CD14-positive monocyte (primary cell): ENCODE measurements around the gene RALGDS. TPM values are rescaled to one million over a fixed set of nuclear protein-coding genes. Genes with fewer than 3 reads are reported as not detected.

Experiments used
- DNase-seq, 3 donors: peaks; one replicate each; pipeline ENCODE4 v3.0.0-alpha.2; 2011 to 2022
- H2AFZ ChIP-seq: 2 replicates; pipeline ENCODE4 v1.6.0; 2012; ENCODE audit warnings: mild to moderate bottlenecking, low read depth, low read length, inconsistent platforms; ENCODE audit not compliant: insufficient read depth, poor library complexity, severe bottlenecking
- H3K27ac ChIP-seq, 2 donors: 1 replicate in 1 of 2; 2 replicates in 1 of 2; pipeline ENCODE4 v1.5.1; 2012 to 2013; ENCODE audit warnings: low read length in 2 of 2, control low read depth in 1 of 2, inconsistent platforms in 1 of 2, low read depth in 1 of 2, mild to moderate bottlenecking in 1 of 2
- H3K27me3 ChIP-seq, 2 donors: one replicate each; pipeline versions ENCODE4 v1.6.0 to v1.6.1; 2011 to 2013; ENCODE audit warnings: low read length in 2 of 2; ENCODE audit not compliant: control insufficient read depth in 2 of 2, insufficient read depth in 2 of 2
- H3K36me3 ChIP-seq, 2 donors: replicated peaks in 1 of 2; 1 replicate in 1 of 2; 2 replicates in 1 of 2; pipeline versions ENCODE4 v1.5.1 to v1.6.1; 2012 to 2013; ENCODE audit warnings: low read length in 2 of 2, control low read depth in 1 of 2, inconsistent platforms in 1 of 2, mild to moderate bottlenecking in 1 of 2; ENCODE audit not compliant: insufficient read depth in 2 of 2, control insufficient read depth in 1 of 2
- H3K4me1 ChIP-seq, 2 donors: 1 replicate in 1 of 2; 2 replicates in 1 of 2; pipeline versions ENCODE4 v1.5.1 to v1.6.1; 2012 to 2013; ENCODE audit warnings: low read length in 2 of 2, control low read depth in 1 of 2, inconsistent platforms in 1 of 2, mild to moderate bottlenecking in 1 of 2, moderate library complexity in 1 of 2; ENCODE audit not compliant: insufficient read depth in 2 of 2, control insufficient read depth in 1 of 2
- H3K4me2 ChIP-seq: replicated peaks from 2 replicates; pipeline ENCODE3; 2012; ENCODE audit warnings: low read length, moderate library complexity, mild to moderate bottlenecking; ENCODE audit not compliant: poor library complexity, severe bottlenecking; ENCODE audit errors: extremely low read depth
- H3K4me3 ChIP-seq, 3 experiments: fragments of 200-600 bp in 1 of 3; sonication (generic) in 1 of 3; replicated peaks in 1 of 3; 1 replicate in 2 of 3; 2 replicates in 1 of 3; pipeline ENCODE4 v1.5.1; 2011 to 2013; ENCODE audit warnings: low read length in 3 of 3, mild to moderate bottlenecking in 3 of 3, control low read depth in 2 of 3, low read depth in 2 of 3, inconsistent platforms in 1 of 3, moderate library complexity in 1 of 3
- H3K79me2 ChIP-seq: 2 replicates; pipeline ENCODE4 v1.6.0; 2012; ENCODE audit warnings: mild to moderate bottlenecking, control low read depth, inconsistent platforms, low read length, moderate library complexity; ENCODE audit not compliant: insufficient read depth
- H3K9ac ChIP-seq: 2 replicates; pipeline ENCODE4 v1.6.0; 2017; ENCODE audit warnings: low read length, mild to moderate bottlenecking; ENCODE audit not compliant: insufficient read depth, poor library complexity, severe bottlenecking
- H3K9me3 ChIP-seq, 2 donors: replicated peaks in 1 of 2; 1 replicate in 1 of 2; 2 replicates in 1 of 2; pipeline versions ENCODE4 v1.5.1 to v1.6.1; 2012 to 2013; ENCODE audit warnings: low read length in 2 of 2, control low read depth in 1 of 2; ENCODE audit not compliant: control insufficient read depth in 1 of 2, insufficient read depth in 1 of 2
- H4K20me1 ChIP-seq: 2 replicates; pipeline ENCODE4 v1.6.0; 2012; ENCODE audit warnings: mild to moderate bottlenecking, low read length, control low read depth, moderate library complexity; ENCODE audit not compliant: insufficient read depth
- H3K27ac Mint-ChIP-seq, 7 donors: one replicate each; pipeline ENCODE4 v1.8.0; 2020; ENCODE audit warnings: mild to moderate bottlenecking in 7 of 7, mixed read lengths in 7 of 7, moderate library complexity in 6 of 7, inconsistent platforms in 2 of 7
- H3K27me3 Mint-ChIP-seq, 3 donors: one replicate each; pipeline ENCODE4 v1.8.0; 2021 to 2022; ENCODE audit warnings: low read depth in 3 of 3, mild to moderate bottlenecking in 3 of 3, mixed read lengths in 3 of 3, moderate library complexity in 3 of 3, inconsistent platforms in 1 of 3
- H3K36me3 Mint-ChIP-seq, 2 donors: one replicate each; pipeline ENCODE4 v1.8.0; 2020; ENCODE audit warnings: mixed read lengths in 2 of 2, inconsistent platforms in 1 of 2, mild to moderate bottlenecking in 1 of 2
- H3K4me1 Mint-ChIP-seq: one replicate; pipeline ENCODE4 v1.8.0; 2020; ENCODE audit warnings: mild to moderate bottlenecking, mixed read lengths
- H3K4me3 Mint-ChIP-seq, 2 donors: one replicate each; pipeline ENCODE4 v1.8.0; 2020; ENCODE audit warnings: mild to moderate bottlenecking in 2 of 2, mixed read lengths in 2 of 2, moderate library complexity in 1 of 2
- H3K9me3 Mint-ChIP-seq, 7 donors: one replicate each; pipeline ENCODE4 v1.8.0; 2020 to 2022; ENCODE audit warnings: mixed read lengths in 7 of 7, mild to moderate bottlenecking in 6 of 7, moderate library complexity in 6 of 7, inconsistent platforms in 2 of 7
- CTCF ChIP-seq: fragments of 200-600 bp; IDR thresholded peaks from one replicate; pipeline ENCODE4 v1.8.0; 2022; ENCODE audit warnings: antibody characterized with exemption, mild to moderate bottlenecking
- WGBS: methylation state at CpG from one replicate; pipeline ENCODE4 v1.1.5; 2013; ENCODE audit warnings: missing lambda C conversion rate; ENCODE audit not compliant: insufficient coverage; 5-methylcytosine and 5-hydroxymethylcytosine counted together
- intact Hi-C, 2 donors: fragments of 100-400 bp; cut with micrococcal nuclease; formaldehyde crosslinking; loops; one replicate each; pipeline versions ENCODE4 v1.15.0 to v1.15.1; 2023
- polyA plus RNA-seq, 3 donors: library from polyadenylated mRNA; depleted of rRNA in 1 of 3; unstranded in 2 of 3; stranded (reverse) in 1 of 3; fragments of 300-500 nt in 2 of 3; fragments of >200 nt in 1 of 3; fragmentation: Illumina TruSeq in 2 of 3; gene quantifications; 1 replicate in 2 of 3; 2 replicates in 1 of 3; pipeline ENCODE4 v1.2.3, GENCODE V29; 2012 to 2021

RALGDS gene
- polyA plus RNA-seq, 3 donors, result 3.5 to 63.8 (median 4.2) TPM

GRCh38 chr9:133139246-133140173 is 18.5 kb upstream of the RALGDS start:
- Mint-ChIP-seq H3K4me1 (peaks cover 29% of the 10 kb centered on the region), H3K4me3 (no peak overlapping the region)
- no peaks in the 10 kb centered on the region for H3K36me3 ChIP-seq

More at GRCh38 chr9:133139246-133140173, 18.5 kb upstream of the RALGDS start:
- Histone ChIP-seq H2AFZ (no peak overlapping the region), H3K79me2 (peaks cover 8% of the 10 kb centered on the region), H3K4me3 (no peak overlapping the region), H3K4me1 (peaks cover 12 to 27% of the 10 kb centered on the region in 2 donors), H3K9me3 (no peaks in the 10 kb centered on the region), H3K4me2 (no peak overlapping the region), H4K20me1 (peaks cover 53% of the 10 kb centered on the region), H3K27ac (no peak overlapping the region), H3K9ac (no peak overlapping the region), H3K27me3 (no peaks in the 10 kb centered on the region)
- 94% methylated on average over 12 of the region's 24 CpGs for WGBS
- Mint-ChIP-seq H3K36me3 (peaks cover 0 to 3% of the 10 kb centered on the region in 2 donors), H3K9me3 (no peaks in the 10 kb centered on the region), H3K27ac (peak overlapping the region in 3 of 7 donors; percentile 18 to 53 (median 50)), H3K27me3 (peaks cover 2 to 6% (median 2%) of the 10 kb centered on the region in 3 donors)
- TF ChIP-seq CTCF, result no peak
- intact Hi-C loops, result no loop called here
- DNase-seq, result peak in 1 of 3 donors; percentile 31
